ENCODE measurements around the gene ASPSCR1.

- no peak for TF ChIP-seq CTCF (IDR thresholded peaks at IDR 0.05 in 2 of 3, conservative IDR thresholded peaks at IDR 0.05 in 1 of 3; ENCODE audit: control insufficient read depth in 2 of 3, extremely low read depth in 1 of 3, insufficient read depth in 1 of 3, low read depth in 3 of 3, low read length in 3 of 3)
- no peak for TF ChIP-seq IRF3 (IDR thresholded peaks at IDR 0.05)
- no peak for TF ChIP-seq EP300 (IDR thresholded peaks at IDR 0.05; ENCODE audit: borderline replicate concordance in 1 of 2, control insufficient read depth in 1 of 2, low read depth in 2 of 2, low read length in 2 of 2)
- no peak for TF ChIP-seq KLF5 (IDR thresholded peaks at IDR 0.05; ENCODE audit: partially characterized antibody)
- TF ChIP-seq RFX5 (IDR thresholded peaks at IDR 0.05; ENCODE audit: low read depth, low read length), result no peak
- TF ChIP-seq ATF2 (IDR thresholded peaks at IDR 0.05; ENCODE audit: low read length), result no peak
These were observed 59.2 kb downstream of the ASPSCR1 start for GRCh38 chr17:82036634-82037091.
